Kidney (tissue), 14 donors: ENCODE measurements around the gene CD34. TPM values are rescaled to one million over a fixed set of nuclear protein-coding genes. Genes with fewer than 3 reads are reported as not detected.
A peak's percentile ranks its signal among the peaks of the same experiment; 100 is the strongest.

Source experiments
- DNase-seq, 5 donors: peaks; one replicate each; pipeline ENCODE4 v3.0.0-alpha.2; 2013 to 2020
- FAIRE-seq: peaks from 2 replicates; lab custom pipeline; 2012; peaks lifted over from hg19 to GRCh38; lab: Jason Lieb, UNC
- H3K27ac ChIP-seq, 2 donors: one replicate each; pipeline ENCODE4 v1.7.0; 2013; ENCODE audit warnings: low read depth in 2 of 2, low read length in 2 of 2, inconsistent platforms in 1 of 2
- H3K27me3 ChIP-seq: one replicate; pipeline ENCODE4 v1.7.1; 2013; ENCODE audit warnings: low read length, inconsistent platforms; ENCODE audit not compliant: control insufficient read depth, insufficient read depth
- H3K36me3 ChIP-seq, 3 donors: one replicate each; pipeline versions ENCODE4 v1.7.0 to v1.7.1; 2013; ENCODE audit warnings: low read length in 3 of 3, control low read depth in 1 of 3, inconsistent platforms in 1 of 3; ENCODE audit not compliant: insufficient read depth in 3 of 3, control insufficient read depth in 2 of 3
- H3K4me1 ChIP-seq, 3 donors: one replicate each; pipeline versions ENCODE4 v1.7.0 to v1.7.1; 2013; ENCODE audit warnings: low read length in 3 of 3, inconsistent platforms in 1 of 3, low read depth in 1 of 3; ENCODE audit not compliant: control insufficient read depth in 2 of 3, insufficient read depth in 2 of 3
- H3K4me3 ChIP-seq, 3 donors: one replicate each; pipeline versions ENCODE4 v1.7.0 to v1.8.1; 2013; ENCODE audit warnings: low read length in 3 of 3, control low read depth in 1 of 3, inconsistent platforms in 1 of 3
- H3K9ac ChIP-seq, 3 donors: one replicate each; pipeline versions ENCODE4 v1.7.0 to v1.7.1; 2013; ENCODE audit warnings: low read length in 3 of 3, control low read depth in 1 of 3, inconsistent platforms in 1 of 3
- H3K9me3 ChIP-seq, 3 donors: one replicate each; pipeline versions ENCODE4 v1.7.0 to v1.7.1; 2013; ENCODE audit warnings: low read length in 3 of 3, control low read depth in 1 of 3, inconsistent platforms in 1 of 3; ENCODE audit not compliant: control insufficient read depth in 2 of 3, insufficient read depth in 1 of 3
- CTCF ChIP-seq: IDR thresholded peaks from 3 replicates; pipeline ENCODE4 v1.5.1; 2012; ENCODE audit warnings: mild to moderate bottlenecking, moderate library complexity, borderline replicate concordance; ENCODE audit not compliant: insufficient read depth; ENCODE audit errors: extremely low read depth
- intact Hi-C: fragments of 100-400 bp; cut with DNase I; formaldehyde crosslinking; loops from one replicate; pipeline ENCODE4 v1.11.1; 2022
- polyA plus RNA-seq: library from polyadenylated mRNA; stranded (reverse); fragments of 350-450 nt; fragmentation: Illumina TruSeq; extraction: RNeasy Lipid Tissue Mini Kit (QIAGEN cat#74804); gene quantifications from one replicate; pipeline ENCODE4 v1.2.3, GENCODE V29; 2014; ENCODE audit warnings: low read depth, low replicate concordance; ENCODE audit not compliant: insufficient read depth
- total RNA-seq: library from RNA; stranded (reverse); fragmentation: NEBNext Ultra II Directional; extraction: Animal tissue kit (Norgen Biotek cat#: 25700); gene quantifications from one replicate; pipeline ENCODE4 v1.2.1, GENCODE V29; 2021
- donor health status: control.
- donor health status: control.
- donor health status: control.
- donor health status: control.
- donor health status: control.
- donor health status: DM: yes; HTN: yes; CAD: no.
- donor health status: Normal renal cell carcinoma (clear cell type).

CD34 gene
- total and polyA plus RNA-seq, 2 donors from 2014 or later, result 50.9 to 69.4 TPM

GRCh38 chr1:207950750-207951149, 39.8 kb upstream of the CD34 start:
- H3K27me3 ChIP-seq, result no peaks in the 10 kb centered on the region
- FAIRE-seq (no peak), DNase-seq (no peak)
- TF ChIP-seq CTCF, result no peak
- H3K36me3 ChIP-seq, result no peaks in the 10 kb centered on the region
- no peak overlapping the region for H3K9ac ChIP-seq
- intact Hi-C loops, result no loop called here
- H3K27ac ChIP-seq, result no peak overlapping the region
- H3K9me3 ChIP-seq, result no peaks in the 10 kb centered on the region
- H3K4me1 ChIP-seq, result no peaks in the 10 kb centered on the region
- H3K4me3 ChIP-seq, result no peak overlapping the region

- intact Hi-C loops, result no loop called here
- DNase-seq (no peak), FAIRE-seq (no peak)
- H3K9me3 ChIP-seq, result no peaks in the 10 kb centered on the region
- no peaks in the 10 kb centered on the region for H3K36me3 ChIP-seq
- no peaks in the 10 kb centered on the region for H3K4me1 ChIP-seq
- no peak overlapping the region for H3K4me3 ChIP-seq
- no peaks in the 10 kb centered on the region for H3K27me3 ChIP-seq
- no peak for TF ChIP-seq CTCF
- H3K9ac ChIP-seq, result no peak overlapping the region
- peak overlapping the region in 1 of 2 donors; percentile 7 for H3K27ac ChIP-seq
Observed at GRCh38 chr1:207949571-207950195, 38.8 kb upstream of the CD34 start.

- H3K36me3 ChIP-seq, result no peaks in the 10 kb centered on the region
- H3K27me3 ChIP-seq, result no peaks in the 10 kb centered on the region
- H3K4me1 ChIP-seq, result no peaks in the 10 kb centered on the region
- H3K27ac ChIP-seq, result no peak overlapping the region
- TF ChIP-seq CTCF, result no peak
- intact Hi-C loops, result no loop called here
- no peak for FAIRE-seq
- DNase-seq, result no peak
- no peak overlapping the region for H3K4me3 ChIP-seq
- H3K9ac ChIP-seq, result no peak overlapping the region
- H3K9me3 ChIP-seq, result no peaks in the 10 kb centered on the region
Observed at GRCh38 chr1:207948536-207949250, 37.8 kb upstream of the CD34 start.
